Ovary (tissue), 3 donors: ENCODE data around the gene MDFI.

Experiments
- CTCF ChIP-seq, 3 donors: fragments of 450-650 bp in 2 of 3; fragments of 200-600 bp in 1 of 3; IDR thresholded peaks; one replicate each; pipeline versions ENCODE4 v1.5.1 to v1.8.0; 2016 to 2022; ENCODE audit warnings: antibody characterized with exemption in 3 of 3, mild to moderate bottlenecking in 1 of 3
- EP300 ChIP-seq: sonication (generic); formaldehyde crosslinking; IDR thresholded peaks from one replicate; pipeline ENCODE4 v1.6.1; 2017; ENCODE audit warnings: antibody characterized with exemption
- POLR2A ChIP-seq: fragments of 450-650 bp; IDR thresholded peaks from one replicate; pipeline ENCODE4 v1.6.1; 2017; ENCODE audit warnings: antibody characterized with exemption, mild to moderate bottlenecking, moderate library complexity
- donor health status: DM: no; HTN: no; CAD: no.

- TF ChIP-seq CTCF (IDR thresholded peaks at IDR 0.05) (no peak), POLR2A (no peak), EP300 (no peak)
Measured at GRCh38 chr6:41691426-41692079, 53.3 kb downstream of the MDFI start.
